ENCODE data around the gene CNTN6. TPM values are rescaled to one million over a fixed set of nuclear protein-coding genes. Genes with fewer than 3 reads are reported as not detected.

The CNTN6 gene
- polyA plus RNA-seq, 2 donors, result 0.01 TPM; not detected in 1

DNA sequence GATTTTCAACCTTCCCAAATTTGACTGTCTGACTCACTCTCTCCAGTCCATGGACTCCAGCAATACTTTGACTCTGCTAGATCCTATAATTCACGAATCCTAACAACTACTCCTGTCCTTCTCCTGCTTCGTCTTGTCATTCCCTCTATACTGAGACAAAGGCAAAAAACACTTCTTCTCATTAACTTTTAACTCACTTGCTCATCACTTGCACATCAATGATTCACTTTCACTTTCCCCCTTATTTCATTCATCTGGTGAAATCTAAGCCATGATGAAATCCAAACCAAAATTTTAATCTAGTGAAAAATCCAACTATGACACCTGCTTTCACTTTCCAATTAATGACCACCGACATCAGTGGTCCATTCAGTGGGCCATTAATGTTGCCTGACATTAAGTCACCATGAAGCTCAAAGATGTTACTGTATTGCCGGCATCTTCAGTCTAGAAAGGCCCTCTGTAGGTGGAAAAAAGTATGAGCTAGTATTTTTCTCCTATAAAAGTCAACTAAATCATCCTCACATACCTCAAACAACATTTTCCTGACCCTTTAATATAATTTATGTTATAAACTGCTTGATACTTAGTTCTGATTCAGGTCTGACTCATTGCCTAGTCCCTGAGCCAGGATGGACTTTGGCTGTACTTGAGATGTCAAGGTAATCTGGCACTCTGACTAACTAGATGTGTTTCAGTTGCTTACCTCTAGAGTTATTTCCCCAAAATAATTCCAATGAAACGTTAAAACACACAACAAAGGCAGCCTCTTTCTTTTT, 158.6 kb downstream of the CNTN6 start:
- no peaks in the 10 kb centered on the region for H3K4me1 ChIP-seq (ENCODE audit: control insufficient read depth in 2 of 2, insufficient read depth in 2 of 2, low read length in 1 of 2)
- no peak overlapping the region for H3K4me3 ChIP-seq (ENCODE audit: low read depth in 1 of 2, low read length in 2 of 2)
- WGBS, 2 donors, result 63 to 64% methylated on average over 5 of the region's 5 CpGs
- H3K27me3 ChIP-seq (ENCODE audit: control insufficient read depth in 1 of 2, insufficient read depth in 2 of 2, low read length in 2 of 2), result no peaks in the 10 kb centered on the region
- H3K9me3 ChIP-seq (ENCODE audit: control insufficient read depth in 2 of 2, insufficient read depth in 1 of 2, low read depth in 1 of 2, low read length in 1 of 2), result no peaks in the 10 kb centered on the region
- no peaks in the 10 kb centered on the region for H3K36me3 ChIP-seq (ENCODE audit: control insufficient read depth in 2 of 2, insufficient read depth in 2 of 2, low read length in 1 of 2)
- H3K27ac ChIP-seq (ENCODE audit: low read depth in 2 of 2, low read length in 1 of 2), result no peak overlapping the region

DNA sequence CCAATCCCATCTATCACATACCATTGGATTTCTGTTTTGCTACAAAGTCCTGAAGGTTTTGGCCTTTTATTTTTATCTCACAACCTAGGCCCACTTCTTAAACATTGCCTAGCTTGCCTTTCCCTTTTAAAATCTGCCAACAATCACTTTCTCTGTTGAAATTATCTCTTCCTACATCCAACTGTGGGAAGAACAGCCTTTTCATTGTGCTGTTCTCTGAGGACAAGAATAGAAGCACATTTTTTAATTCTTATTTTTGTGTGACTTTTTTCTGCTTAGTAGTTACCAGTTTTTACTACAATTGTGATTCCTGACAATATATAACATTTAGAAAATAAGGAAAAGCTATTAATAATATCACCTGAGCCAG, 159.2 kb downstream of the CNTN6 start:
- H3K36me3 ChIP-seq (ENCODE audit: control insufficient read depth in 2 of 2, insufficient read depth in 2 of 2, low read length in 1 of 2), result no peaks in the 10 kb centered on the region
- no peak overlapping the region for H3K4me3 ChIP-seq (ENCODE audit: low read depth in 1 of 2, low read length in 2 of 2)
- H3K9me3 ChIP-seq (ENCODE audit: control insufficient read depth in 2 of 2, insufficient read depth in 1 of 2, low read depth in 1 of 2, low read length in 1 of 2), result no peaks in the 10 kb centered on the region
- no peak overlapping the region for H3K27ac ChIP-seq (ENCODE audit: low read depth in 2 of 2, low read length in 1 of 2)
- H3K4me1 ChIP-seq (ENCODE audit: control insufficient read depth in 2 of 2, insufficient read depth in 2 of 2, low read length in 1 of 2), result no peaks in the 10 kb centered on the region
- no peaks in the 10 kb centered on the region for H3K27me3 ChIP-seq (ENCODE audit: control insufficient read depth in 1 of 2, insufficient read depth in 2 of 2, low read length in 2 of 2)

DNA sequence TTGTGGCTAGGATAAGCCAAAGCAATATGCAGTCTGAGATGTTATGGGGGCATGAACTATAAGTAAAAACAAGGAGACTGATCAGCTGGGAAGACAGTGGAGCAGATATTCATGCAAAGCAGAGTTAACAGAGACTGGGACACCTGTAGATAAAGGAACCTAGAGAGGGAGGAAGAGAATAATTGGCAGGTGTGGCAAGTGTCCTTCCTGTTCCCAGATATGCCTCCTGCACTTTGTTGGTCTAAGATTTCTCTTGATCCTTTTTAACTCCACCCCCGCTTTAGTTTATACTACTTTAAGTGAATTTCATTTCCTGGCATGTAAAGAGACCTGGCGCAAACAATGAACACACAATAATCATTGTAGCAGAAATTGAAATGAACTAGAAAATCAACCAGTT, 169.4 kb downstream of the CNTN6 start:
- H3K27me3 ChIP-seq (ENCODE audit: control insufficient read depth in 1 of 2, insufficient read depth in 2 of 2, low read length in 2 of 2), result no peaks in the 10 kb centered on the region
- H3K27ac ChIP-seq (ENCODE audit: low read depth in 2 of 2, low read length in 1 of 2), result no peak overlapping the region
- WGBS, 2 donors, result 87 to 92% methylated on average over 2 of the region's 2 CpGs
- no peaks in the 10 kb centered on the region for H3K36me3 ChIP-seq (ENCODE audit: control insufficient read depth in 2 of 2, insufficient read depth in 2 of 2, low read length in 1 of 2)
- no peak overlapping the region for H3K4me3 ChIP-seq (ENCODE audit: low read depth in 1 of 2, low read length in 2 of 2)
- H3K9me3 ChIP-seq (ENCODE audit: control insufficient read depth in 2 of 2, insufficient read depth in 1 of 2, low read depth in 1 of 2, low read length in 1 of 2), result no peaks in the 10 kb centered on the region
- no peaks in the 10 kb centered on the region for H3K4me1 ChIP-seq (ENCODE audit: control insufficient read depth in 2 of 2, insufficient read depth in 2 of 2, low read length in 1 of 2)

DNA sequence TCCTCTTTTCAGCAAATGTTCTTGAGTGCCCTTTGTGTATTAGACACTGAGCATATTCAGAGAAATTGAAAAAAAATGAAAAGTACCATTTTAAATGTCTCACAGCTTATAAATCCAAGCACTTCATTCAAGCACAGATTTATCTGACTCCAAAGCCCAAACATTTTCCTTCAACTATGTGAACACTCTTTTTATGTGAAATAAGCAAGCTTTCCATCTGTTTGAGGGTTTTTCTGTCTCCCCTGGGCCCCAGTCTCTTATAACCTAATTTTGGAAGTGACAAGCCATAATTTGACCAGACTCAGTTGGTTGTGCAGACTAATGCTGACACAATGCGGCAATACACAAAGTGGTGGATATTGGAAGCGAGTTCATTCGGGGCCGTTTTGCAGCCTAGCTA, 170.3 kb downstream of the CNTN6 start:
- 93 to 96% methylated on average over 4 of the region's 4 CpGs for WGBS, 2 donors
- Histone ChIP-seq H3K27ac (ENCODE audit: low read depth in 2 of 2, low read length in 1 of 2) (no peak overlapping the region), H3K36me3 (ENCODE audit: control insufficient read depth in 2 of 2, insufficient read depth in 2 of 2, low read length in 1 of 2) (no peaks in the 10 kb centered on the region), H3K27me3 (ENCODE audit: control insufficient read depth in 1 of 2, insufficient read depth in 2 of 2, low read length in 2 of 2) (no peaks in the 10 kb centered on the region), H3K4me1 (ENCODE audit: control insufficient read depth in 2 of 2, insufficient read depth in 2 of 2, low read length in 1 of 2) (no peaks in the 10 kb centered on the region), H3K4me3 (ENCODE audit: low read depth in 1 of 2, low read length in 2 of 2) (no peak overlapping the region), H3K9me3 (ENCODE audit: control insufficient read depth in 2 of 2, insufficient read depth in 1 of 2, low read depth in 1 of 2, low read length in 1 of 2) (no peaks in the 10 kb centered on the region)

DNA sequence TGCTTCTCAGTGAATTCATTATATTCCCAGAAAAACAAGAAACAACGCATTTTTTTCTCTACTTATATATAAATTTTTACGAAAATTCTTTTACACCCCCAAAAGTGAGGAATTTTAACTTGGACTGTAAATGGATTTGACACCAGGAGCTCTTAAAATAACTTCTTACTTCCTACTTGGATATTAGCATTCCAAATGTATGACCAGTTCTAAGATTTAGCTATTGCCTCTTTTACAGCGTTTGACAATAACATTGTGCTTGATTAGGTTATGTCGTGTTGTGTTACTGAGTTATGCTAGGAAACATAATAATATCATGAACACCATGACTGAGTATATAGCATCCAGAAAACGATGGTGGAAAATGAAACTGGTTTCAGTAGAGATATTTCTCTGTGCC, 177.0 kb downstream of the CNTN6 start:
- Histone ChIP-seq H3K9me3 (ENCODE audit: control insufficient read depth in 2 of 2, insufficient read depth in 1 of 2, low read depth in 1 of 2, low read length in 1 of 2) (no peaks in the 10 kb centered on the region), H3K4me3 (ENCODE audit: low read depth in 1 of 2, low read length in 2 of 2) (no peak overlapping the region), H3K4me1 (ENCODE audit: control insufficient read depth in 2 of 2, insufficient read depth in 2 of 2, low read length in 1 of 2) (no peaks in the 10 kb centered on the region), H3K27ac (ENCODE audit: low read depth in 2 of 2, low read length in 1 of 2) (no peak overlapping the region), H3K27me3 (ENCODE audit: control insufficient read depth in 1 of 2, insufficient read depth in 2 of 2, low read length in 2 of 2) (no peaks in the 10 kb centered on the region), H3K36me3 (ENCODE audit: control insufficient read depth in 2 of 2, insufficient read depth in 2 of 2, low read length in 1 of 2) (no peaks in the 10 kb centered on the region)
- 75 to 77% methylated on average over 5 of the region's 5 CpGs for WGBS, 2 donors

DNA sequence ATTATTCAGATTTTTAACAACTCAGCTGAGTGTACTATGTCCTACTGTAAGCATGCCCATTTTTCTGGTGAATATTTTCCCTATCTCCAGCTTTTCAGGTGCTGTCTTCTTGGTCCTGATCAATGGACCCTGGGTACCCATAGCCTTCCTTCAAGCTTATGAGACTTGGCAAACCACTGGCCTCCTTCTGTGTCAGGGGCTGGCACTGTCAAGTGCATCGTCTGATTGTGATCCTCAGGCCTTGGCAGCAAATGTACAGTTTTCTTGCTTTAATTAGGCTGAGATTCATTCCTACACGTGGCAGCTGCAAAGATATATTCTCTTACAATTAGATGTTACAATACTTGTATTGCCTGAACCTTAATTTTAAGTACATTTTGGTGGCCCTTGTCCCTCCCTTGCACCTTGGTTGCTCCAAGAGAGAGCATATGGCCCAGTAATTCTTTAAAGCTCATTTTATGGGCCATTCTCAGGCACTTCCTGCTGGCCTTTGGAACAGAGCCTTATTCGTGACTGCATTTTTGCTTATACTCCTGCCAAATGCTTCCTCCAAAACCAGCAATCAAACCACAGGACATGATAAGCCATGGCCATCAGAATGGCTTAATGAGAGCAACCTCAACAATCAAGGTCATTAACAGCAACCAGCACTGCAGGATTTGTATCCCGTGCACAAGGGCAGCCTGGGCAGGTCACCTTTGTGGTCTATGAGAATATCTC, 179.9 kb downstream of the CNTN6 start:
- Histone ChIP-seq H3K9me3 (ENCODE audit: control insufficient read depth in 2 of 2, insufficient read depth in 1 of 2, low read depth in 1 of 2, low read length in 1 of 2) (no peaks in the 10 kb centered on the region), H3K4me3 (ENCODE audit: low read depth in 1 of 2, low read length in 2 of 2) (no peak overlapping the region), H3K27me3 (ENCODE audit: control insufficient read depth in 1 of 2, insufficient read depth in 2 of 2, low read length in 2 of 2) (no peaks in the 10 kb centered on the region), H3K36me3 (ENCODE audit: control insufficient read depth in 2 of 2, insufficient read depth in 2 of 2, low read length in 1 of 2) (no peaks in the 10 kb centered on the region), H3K4me1 (ENCODE audit: control insufficient read depth in 2 of 2, insufficient read depth in 2 of 2, low read length in 1 of 2) (no peaks in the 10 kb centered on the region), H3K27ac (ENCODE audit: low read depth in 2 of 2, low read length in 1 of 2) (no peak overlapping the region)
- 53 to 66% methylated on average over 4 of the region's 4 CpGs for WGBS, 2 donors

DNA sequence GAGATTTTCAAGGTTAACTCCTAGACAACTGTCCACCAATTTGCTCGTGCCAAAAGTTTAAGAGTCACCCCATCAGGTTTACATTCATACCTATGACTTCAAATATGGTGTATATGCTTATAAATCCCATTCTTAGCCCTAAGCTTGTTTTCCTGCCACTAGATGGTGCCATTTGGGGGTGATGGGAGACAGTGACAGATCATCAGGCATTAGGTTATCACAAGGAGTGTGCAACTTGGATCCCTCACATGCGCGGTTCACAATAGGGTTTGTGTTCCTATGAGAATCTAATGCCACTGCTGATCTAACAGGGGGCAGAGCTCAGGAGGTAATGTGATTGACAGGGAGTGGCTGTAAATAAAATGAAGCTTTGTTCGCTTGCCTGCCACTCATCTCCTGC, 182.7 kb downstream of the CNTN6 start:
- no peaks in the 10 kb centered on the region for H3K27me3 ChIP-seq (ENCODE audit: control insufficient read depth in 1 of 2, insufficient read depth in 2 of 2, low read length in 2 of 2)
- no peaks in the 10 kb centered on the region for H3K9me3 ChIP-seq (ENCODE audit: control insufficient read depth in 2 of 2, insufficient read depth in 1 of 2, low read depth in 1 of 2, low read length in 1 of 2)
- H3K36me3 ChIP-seq (ENCODE audit: control insufficient read depth in 2 of 2, insufficient read depth in 2 of 2, low read length in 1 of 2), result no peaks in the 10 kb centered on the region
- no peak overlapping the region for H3K4me3 ChIP-seq (ENCODE audit: low read depth in 1 of 2, low read length in 2 of 2)
- 65 to 82% methylated on average over 4 of the region's 4 CpGs for WGBS, 2 donors
- no peaks in the 10 kb centered on the region for H3K4me1 ChIP-seq (ENCODE audit: control insufficient read depth in 2 of 2, insufficient read depth in 2 of 2, low read length in 1 of 2)
- H3K27ac ChIP-seq (ENCODE audit: low read depth in 2 of 2, low read length in 1 of 2), result no peak overlapping the region

DNA sequence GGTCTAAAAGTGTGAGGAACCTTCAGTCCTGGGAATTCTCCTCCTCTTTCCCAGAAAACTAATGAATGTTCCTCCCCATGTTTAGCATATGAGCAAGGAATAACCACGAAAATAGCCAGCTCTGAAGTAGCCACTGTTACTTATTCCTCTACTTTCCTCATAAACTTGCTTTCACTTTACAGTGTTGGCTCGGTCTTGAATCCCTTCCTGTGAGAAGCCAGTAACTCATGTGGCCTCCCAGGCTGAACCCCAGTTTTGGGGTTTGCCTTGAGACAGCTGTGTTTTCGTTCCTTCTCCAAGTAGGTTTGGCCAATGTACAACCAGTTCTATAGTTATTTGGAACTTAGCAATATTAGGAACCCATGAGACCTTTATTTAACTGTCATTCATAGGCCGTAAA, 195.0 kb downstream of the CNTN6 start:
- Histone ChIP-seq H3K27ac (ENCODE audit: low read depth in 2 of 2, low read length in 1 of 2) (no peak overlapping the region), H3K36me3 (ENCODE audit: control insufficient read depth in 2 of 2, insufficient read depth in 2 of 2, low read length in 1 of 2) (no peaks in the 10 kb centered on the region), H3K4me1 (ENCODE audit: control insufficient read depth in 2 of 2, insufficient read depth in 2 of 2, low read length in 1 of 2) (no peaks in the 10 kb centered on the region), H3K27me3 (ENCODE audit: control insufficient read depth in 1 of 2, insufficient read depth in 2 of 2, low read length in 2 of 2) (no peaks in the 10 kb centered on the region), H3K4me3 (ENCODE audit: low read depth in 1 of 2, low read length in 2 of 2) (no peak overlapping the region), H3K9me3 (ENCODE audit: control insufficient read depth in 2 of 2, insufficient read depth in 1 of 2, low read depth in 1 of 2, low read length in 1 of 2) (no peaks in the 10 kb centered on the region)
- WGBS, 2 donors, result 74 to 76% methylated on average over 4 of the region's 4 CpGs

DNA sequence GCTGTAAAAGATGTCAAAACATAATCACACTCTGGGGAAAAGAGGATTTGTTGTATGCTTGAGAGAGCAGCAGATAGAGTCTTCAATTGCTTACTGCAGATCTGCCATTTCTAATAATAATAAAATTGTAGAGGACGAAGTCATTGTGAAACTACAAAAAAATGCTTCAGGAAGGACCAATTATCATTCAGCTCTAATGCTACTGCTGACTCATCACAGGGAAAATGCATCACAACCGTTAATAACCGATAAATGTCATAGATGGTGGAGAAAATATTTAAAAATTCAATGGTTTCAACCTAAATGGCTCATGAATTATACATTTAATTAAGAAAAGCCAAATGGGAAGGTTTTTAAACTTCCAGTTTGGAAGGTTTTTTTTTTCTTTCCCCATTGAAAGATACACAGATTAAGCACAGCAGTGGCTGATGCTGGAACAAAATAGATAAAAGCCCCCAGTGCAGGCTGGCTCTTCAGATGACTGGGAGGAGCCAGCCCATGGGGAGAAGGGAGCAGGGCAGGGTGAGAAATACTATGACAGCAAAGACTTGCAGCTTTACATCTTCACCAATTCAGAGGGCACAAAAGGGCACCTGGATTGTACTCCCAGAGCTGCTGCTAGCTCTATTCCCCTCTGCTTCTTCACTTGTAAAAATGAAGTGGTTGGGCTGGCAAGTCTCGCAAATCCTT, 196.1 kb downstream of the CNTN6 start:
- Histone ChIP-seq H3K9me3 (ENCODE audit: control insufficient read depth in 2 of 2, insufficient read depth in 1 of 2, low read depth in 1 of 2, low read length in 1 of 2) (no peaks in the 10 kb centered on the region), H3K27me3 (ENCODE audit: control insufficient read depth in 1 of 2, insufficient read depth in 2 of 2, low read length in 2 of 2) (no peaks in the 10 kb centered on the region), H3K4me1 (ENCODE audit: control insufficient read depth in 2 of 2, insufficient read depth in 2 of 2, low read length in 1 of 2) (no peaks in the 10 kb centered on the region), H3K36me3 (ENCODE audit: control insufficient read depth in 2 of 2, insufficient read depth in 2 of 2, low read length in 1 of 2) (no peaks in the 10 kb centered on the region), H3K4me3 (ENCODE audit: low read depth in 1 of 2, low read length in 2 of 2) (no peak overlapping the region), H3K27ac (ENCODE audit: low read depth in 2 of 2, low read length in 1 of 2) (no peak overlapping the region)
- 77 to 83% methylated on average over 4 of the region's 4 CpGs for WGBS, 2 donors

Data from esophagus (tissue), 2 donors.